Measurements from ENCODE around the gene OSBPL10.

DNA sequence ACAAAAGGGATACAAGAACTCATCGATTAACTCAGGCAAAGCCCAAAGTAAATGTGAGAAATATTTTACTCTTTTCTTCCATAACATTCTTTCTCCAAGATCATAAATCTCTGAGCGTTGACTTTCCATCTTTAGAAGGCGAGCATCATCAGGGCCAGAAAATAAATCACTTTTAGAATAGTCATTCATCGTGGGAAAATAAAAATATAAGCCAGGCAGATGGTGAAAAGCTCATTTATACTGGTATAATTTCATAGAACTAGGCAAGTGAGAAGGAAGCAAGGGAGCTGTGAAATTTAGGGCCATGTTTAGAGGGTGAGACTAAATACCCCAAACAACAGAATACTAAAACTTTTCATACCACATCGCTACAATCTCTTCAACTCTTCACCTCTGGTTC, 257.4 kb downstream of the OSBPL10 start:
- no peak for TF ChIP-seq EZH2 (IDR thresholded peaks at IDR 0.05; ENCODE audit: borderline replicate concordance, low read length)
- TF ChIP-seq, protein P1, sequence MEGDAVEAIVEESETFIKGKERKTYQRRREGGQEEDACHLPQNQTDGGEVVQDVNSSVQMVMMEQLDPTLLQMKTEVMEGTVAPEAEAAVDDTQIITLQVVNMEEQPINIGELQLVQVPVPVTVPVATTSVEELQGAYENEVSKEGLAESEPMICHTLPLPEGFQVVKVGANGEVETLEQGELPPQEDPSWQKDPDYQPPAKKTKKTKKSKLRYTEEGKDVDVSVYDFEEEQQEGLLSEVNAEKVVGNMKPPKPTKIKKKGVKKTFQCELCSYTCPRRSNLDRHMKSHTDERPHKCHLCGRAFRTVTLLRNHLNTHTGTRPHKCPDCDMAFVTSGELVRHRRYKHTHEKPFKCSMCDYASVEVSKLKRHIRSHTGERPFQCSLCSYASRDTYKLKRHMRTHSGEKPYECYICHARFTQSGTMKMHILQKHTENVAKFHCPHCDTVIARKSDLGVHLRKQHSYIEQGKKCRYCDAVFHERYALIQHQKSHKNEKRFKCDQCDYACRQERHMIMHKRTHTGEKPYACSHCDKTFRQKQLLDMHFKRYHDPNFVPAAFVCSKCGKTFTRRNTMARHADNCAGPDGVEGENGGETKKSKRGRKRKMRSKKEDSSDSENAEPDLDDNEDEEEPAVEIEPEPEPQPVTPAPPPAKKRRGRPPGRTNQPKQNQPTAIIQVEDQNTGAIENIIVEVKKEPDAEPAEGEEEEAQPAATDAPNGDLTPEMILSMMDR (IDR thresholded peaks at IDR 0.05; ENCODE audit: low read length): no peak

All from OCI-LY1 (cell line).